Sigmoid colon (tissue), 7 donors: Measurements from ENCODE around the gene SLIT1. TPM values are rescaled to one million over a fixed set of nuclear protein-coding genes. Genes with fewer than 3 reads are reported as not detected.
A peak's percentile ranks its signal among the peaks of the same experiment; 100 is the strongest.

Experiments
- DNase-seq: peaks from one replicate; pipeline ENCODE4 v3.0.0-alpha.2; 2019
- H3K27ac ChIP-seq, 4 donors: fragments of 200-600 bp; sonication (generic); one replicate each; pipeline ENCODE4 v1.5.1; 2016 to 2019; ENCODE audit warnings: mild to moderate bottlenecking in 1 of 4
- H3K27me3 ChIP-seq, 3 donors: fragments of 200-600 bp; sonication (generic); one replicate each; pipeline ENCODE4 v1.5.1; 2019; ENCODE audit warnings: mild to moderate bottlenecking in 1 of 3
- H3K36me3 ChIP-seq, 4 donors: fragments of 200-600 bp; sonication (generic); one replicate each; pipeline ENCODE4 v1.5.1; 2016 to 2019
- H3K4me1 ChIP-seq, 4 donors: fragments of 200-600 bp; sonication (generic); one replicate each; pipeline ENCODE4 v1.5.1; 2017 to 2019
- H3K4me3 ChIP-seq, 4 donors: fragments of 200-600 bp; sonication (generic); one replicate each; pipeline ENCODE4 v1.5.1; 2017 to 2019; ENCODE audit warnings: mild to moderate bottlenecking in 2 of 4, moderate library complexity in 1 of 4
- H3K9me3 ChIP-seq, 4 donors: fragments of 200-600 bp in 3 of 4; sonication (generic) in 3 of 4; one replicate each; pipeline versions ENCODE4 v1.5.1 to v1.6.1; 2013 to 2019
- EP300 ChIP-seq, 4 donors: sonication (generic); formaldehyde crosslinking; IDR thresholded peaks; one replicate each; pipeline ENCODE4 v1.6.1; 2017; ENCODE audit warnings: antibody characterized with exemption in 4 of 4
- POLR2A ChIP-seq, 2 donors: fragments of 450-650 bp; IDR thresholded peaks; one replicate each; pipeline ENCODE4 v1.6.1; 2016; ENCODE audit warnings: antibody characterized with exemption in 2 of 2, mild to moderate bottlenecking in 2 of 2, moderate library complexity in 2 of 2
- POLR2AphosphoS5 ChIP-seq, 4 donors: sonication (generic); formaldehyde crosslinking; IDR thresholded peaks; one replicate each; pipeline ENCODE4 v1.6.1; 2017; ENCODE audit warnings: antibody characterized with exemption in 4 of 4
- WGBS, 2 donors: extraction: QIAGEN DNeasy Blood & Tissue Kit; methylation state at CpG; one replicate each; pipeline ENCODE4 v1.1.7; 2013; 5-methylcytosine and 5-hydroxymethylcytosine counted together
- intact Hi-C: fragments of 100-400 bp; cut with DNase I; formaldehyde crosslinking; loops from one replicate; pipeline ENCODE4 v1.15.1; 2023
- polyA plus RNA-seq, 3 donors: library from polyadenylated mRNA; stranded (reverse); fragments of 200-250 nt; gene quantifications; one replicate each; pipeline ENCODE4 v1.2.3, GENCODE V29; 2013
- total RNA-seq, 4 donors: library from RNA; depleted of rRNA; stranded (reverse); fragments of >200 nt; gene quantifications; one replicate each; pipeline ENCODE4 v1.1.0, GENCODE V29; 2016
- TF ChIP-seq, protein P1 (sequence below), 4 experiments: fragments of 450-650 bp in 3 of 4; fragments of 200-600 bp in 1 of 4; IDR thresholded peaks; one replicate each; pipeline ENCODE4 v1.5.1; 2016 to 2019; ENCODE audit warnings: antibody characterized with exemption in 4 of 4, mild to moderate bottlenecking in 3 of 4, moderate library complexity in 2 of 4
- donor health status: healthy with polysubstance abuse.
- donor health status: Bipolar disorder and iron deficiency.
- donor health status: healthy.

The SLIT1 gene
- total and polyA plus RNA-seq, 7 donors: under 0.01 to 1.4 (median 0.58) TPM; not detected in 1

GRCh38 chr10:97030894-97031293 lies 154.9 kb downstream of the SLIT1 start:
- Histone ChIP-seq H3K4me3 (no peak overlapping the region), H3K36me3 (no peaks in the 10 kb centered on the region), H3K27me3 (no peaks in the 10 kb centered on the region), H3K27ac (no peak overlapping the region), H3K4me1 (no peaks in the 10 kb centered on the region), H3K9me3 (no peaks in the 10 kb centered on the region)
- TF ChIP-seq EP300 (IDR thresholded peaks at IDR 0.05) (no peak), POLR2A (IDR thresholded peaks at IDR 0.05) (no peak), POLR2AphosphoS5 (IDR thresholded peaks at IDR 0.05) (no peak)
- TF ChIP-seq, protein P1, sequence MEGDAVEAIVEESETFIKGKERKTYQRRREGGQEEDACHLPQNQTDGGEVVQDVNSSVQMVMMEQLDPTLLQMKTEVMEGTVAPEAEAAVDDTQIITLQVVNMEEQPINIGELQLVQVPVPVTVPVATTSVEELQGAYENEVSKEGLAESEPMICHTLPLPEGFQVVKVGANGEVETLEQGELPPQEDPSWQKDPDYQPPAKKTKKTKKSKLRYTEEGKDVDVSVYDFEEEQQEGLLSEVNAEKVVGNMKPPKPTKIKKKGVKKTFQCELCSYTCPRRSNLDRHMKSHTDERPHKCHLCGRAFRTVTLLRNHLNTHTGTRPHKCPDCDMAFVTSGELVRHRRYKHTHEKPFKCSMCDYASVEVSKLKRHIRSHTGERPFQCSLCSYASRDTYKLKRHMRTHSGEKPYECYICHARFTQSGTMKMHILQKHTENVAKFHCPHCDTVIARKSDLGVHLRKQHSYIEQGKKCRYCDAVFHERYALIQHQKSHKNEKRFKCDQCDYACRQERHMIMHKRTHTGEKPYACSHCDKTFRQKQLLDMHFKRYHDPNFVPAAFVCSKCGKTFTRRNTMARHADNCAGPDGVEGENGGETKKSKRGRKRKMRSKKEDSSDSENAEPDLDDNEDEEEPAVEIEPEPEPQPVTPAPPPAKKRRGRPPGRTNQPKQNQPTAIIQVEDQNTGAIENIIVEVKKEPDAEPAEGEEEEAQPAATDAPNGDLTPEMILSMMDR (IDR thresholded peaks at IDR 0.05): no peak
- WGBS, 2 donors: 55 to 72% methylated on average over 6 of the region's 6 CpGs
- no peak for DNase-seq
- intact Hi-C loops: no loop called here

DNA sequence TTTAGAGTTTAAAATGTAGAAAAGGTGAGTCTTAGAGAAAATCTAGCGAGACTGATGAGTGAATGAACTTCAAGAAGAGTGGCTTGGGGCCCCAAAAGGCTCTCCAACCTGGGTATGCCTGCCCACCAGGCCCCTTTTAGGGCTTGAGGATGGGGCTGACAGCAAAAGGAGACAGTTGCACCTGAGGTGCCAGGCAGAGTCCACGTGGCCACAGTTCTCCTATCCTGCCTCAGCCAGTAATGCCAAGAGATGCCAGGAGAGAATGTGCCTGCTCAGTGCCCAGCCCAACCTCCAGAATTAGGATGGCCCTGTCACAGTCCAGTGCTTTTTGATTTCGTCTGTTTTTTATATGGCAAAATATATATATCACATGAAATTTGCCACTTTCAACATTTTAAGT lies 156.5 kb downstream of the SLIT1 start:
- TF ChIP-seq EP300 (IDR thresholded peaks at IDR 0.05) (no peak), POLR2AphosphoS5 (IDR thresholded peaks at IDR 0.05) (no peak), POLR2A (IDR thresholded peaks at IDR 0.05) (no peak)
- TF ChIP-seq, protein P1 (IDR thresholded peaks at IDR 0.05): no peak
- WGBS, 2 donors: 69 to 84% methylated on average over 3 of the region's 3 CpGs

GRCh38 chr10:97028832-97029178 lies 157.0 kb downstream of the SLIT1 start:
- WGBS, 2 donors: 57 to 89% methylated on average over 3 of the region's 3 CpGs
- intact Hi-C loops: loop anchor here (10.0 kb wide), 1 partner anchor 264 kb away; no protein-coding TSS in a partner anchor
- Histone ChIP-seq H3K4me1 (peaks cover 0 to 13% (median 12%) of the 10 kb centered on the region in 4 donors), H3K27me3 (no peaks in the 10 kb centered on the region), H3K27ac (no peak overlapping the region), H3K36me3 (no peaks in the 10 kb centered on the region), H3K4me3 (no peak overlapping the region), H3K9me3 (no peaks in the 10 kb centered on the region)
- no peak for DNase-seq
- TF ChIP-seq POLR2A (IDR thresholded peaks at IDR 0.05) (no peak), EP300 (IDR thresholded peaks at IDR 0.05) (no peak), POLR2AphosphoS5 (IDR thresholded peaks at IDR 0.05) (no peak)
- TF ChIP-seq, protein P1 (IDR thresholded peaks at IDR 0.05): no peak

More for the DNA sequence above, 156.5 kb downstream of the SLIT1 start:
- H3K36me3 ChIP-seq: no peaks in the 10 kb centered on the region
- peaks cover 0 to 9% (median 7%) of the 10 kb centered on the region in 4 donors for H3K4me1 ChIP-seq
- intact Hi-C loops: loop anchor here (10.0 kb wide), 1 partner anchor 264 kb away; no protein-coding TSS in a partner anchor
- no peak overlapping the region for H3K4me3 ChIP-seq
- H3K27ac ChIP-seq: no peak overlapping the region
- H3K27me3 ChIP-seq: no peaks in the 10 kb centered on the region
- H3K9me3 ChIP-seq: no peaks in the 10 kb centered on the region
- DNase-seq: no peak

DNA sequence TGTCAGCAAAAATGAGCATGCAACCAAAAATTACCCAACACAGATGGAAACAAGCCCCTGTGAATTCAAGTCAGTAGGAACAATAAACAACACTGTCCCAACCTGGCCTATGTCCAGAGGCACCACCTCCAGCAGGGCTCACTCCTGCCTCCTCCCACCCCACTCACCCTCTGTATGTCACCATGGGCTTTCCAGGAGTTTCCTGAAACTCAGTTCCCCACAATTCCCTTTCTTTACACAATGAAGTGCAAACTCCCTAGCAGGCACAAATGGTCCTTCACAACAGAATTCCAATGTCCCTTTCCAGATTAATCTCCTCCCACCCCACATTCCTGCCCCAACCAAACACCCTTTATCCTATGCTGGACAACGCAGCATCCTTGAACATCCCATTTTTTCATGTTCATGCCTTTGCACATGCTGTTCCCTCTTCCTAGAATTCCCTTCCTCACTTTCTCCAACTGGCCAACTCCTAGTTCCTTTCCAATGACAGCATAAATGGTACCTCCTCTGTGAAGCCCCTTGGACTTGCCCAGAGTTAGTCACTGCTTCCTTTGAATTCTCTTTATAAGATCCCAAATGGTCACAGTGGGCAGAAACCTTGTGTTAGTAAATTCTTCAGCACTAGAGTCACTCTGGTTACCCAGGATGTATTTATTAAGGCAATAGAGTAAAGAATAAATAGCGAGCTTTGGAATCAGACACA lies 157.5 kb downstream of the SLIT1 start:
- intact Hi-C loops: loop anchor here (10.0 kb wide), 1 partner anchor 263 kb away; no protein-coding TSS in a partner anchor
- no peaks in the 10 kb centered on the region for H3K9me3 ChIP-seq

GRCh38 chr10:97025613-97026242 lies 160.0 kb downstream of the SLIT1 start:
- TF ChIP-seq, protein P1 (IDR thresholded peaks at IDR 0.05): peak in 3 of 4 experiments; percentile 50 to 56 (median 52)
- TF ChIP-seq POLR2A (IDR thresholded peaks at IDR 0.05) (no peak), EP300 (IDR thresholded peaks at IDR 0.05) (no peak), POLR2AphosphoS5 (IDR thresholded peaks at IDR 0.05) (no peak)
- DNase-seq: peak; percentile 63
- intact Hi-C loops: loop anchor here (10.0 kb wide), 1 partner anchor 261 kb away; no protein-coding TSS in a partner anchor
- no peaks in the 10 kb centered on the region for H3K36me3 ChIP-seq
- no peaks in the 10 kb centered on the region for H3K9me3 ChIP-seq
- 57 to 70% methylated on average over 9 of the region's 9 CpGs for WGBS, 2 donors
- H3K27ac ChIP-seq: no peak overlapping the region
- H3K4me3 ChIP-seq: no peak overlapping the region
- H3K27me3 ChIP-seq: no peaks in the 10 kb centered on the region
- peaks cover 0 to 31% (median 26%) of the 10 kb centered on the region in 4 donors for H3K4me1 ChIP-seq

More for the DNA sequence above, 157.5 kb downstream of the SLIT1 start:
- H3K4me3 ChIP-seq: no peak overlapping the region
- H3K4me1 ChIP-seq: peaks cover 0 to 18% (median 17%) of the 10 kb centered on the region in 4 donors
- TF ChIP-seq POLR2AphosphoS5 (IDR thresholded peaks at IDR 0.05) (no peak), POLR2A (IDR thresholded peaks at IDR 0.05) (no peak)
- H3K27me3 ChIP-seq: no peaks in the 10 kb centered on the region
- H3K36me3 ChIP-seq: no peaks in the 10 kb centered on the region
- H3K27ac ChIP-seq: no peak overlapping the region
- WGBS, 2 donors: 78 to 82% methylated on average over 2 of the region's 2 CpGs
- no peak for DNase-seq
